Bronchial epithelial cell (primary cell): Measurements from ENCODE around the gene MXRA8. TPM values are rescaled to one million over a fixed set of nuclear protein-coding genes. Genes with fewer than 3 reads are reported as not detected.

Experiments used
- DNase-seq: peaks from one replicate; pipeline ENCODE4 v3.0.0-alpha.2; 2010; ENCODE audit warnings: low read depth
- FAIRE-seq: peaks from 2 replicates; lab custom pipeline; 2011; peaks lifted over from hg19 to GRCh38; lab: Jason Lieb, UNC
- H3K27me3 ChIP-seq: 2 replicates; pipeline ENCODE4 v1.5.1; 2011; ENCODE audit warnings: low read length; ENCODE audit not compliant: control insufficient read depth, insufficient read depth
- H3K36me3 ChIP-seq: 2 replicates; pipeline ENCODE4 v1.5.1; 2011; ENCODE audit warnings: low read length; ENCODE audit not compliant: control insufficient read depth, insufficient read depth
- H3K4me3 ChIP-seq: 2 replicates; pipeline ENCODE4 v1.5.1; 2011; ENCODE audit warnings: mild to moderate bottlenecking, low read depth, low read length, control low read depth
- total RNA-seq: library from RNA; depleted of rRNA; stranded (reverse); fragments of >200 nt; gene quantifications from 2 replicates; pipeline ENCODE4 v1.2.1, GENCODE V29; 2014
- TF ChIP-seq, protein P1 (sequence below): IDR thresholded peaks from 2 replicates; pipeline ENCODE4 v1.5.1; 2011; ENCODE audit warnings: mild to moderate bottlenecking, moderate library complexity, low read length, control low read depth, inconsistent platforms; ENCODE audit not compliant: insufficient read depth, severe bottlenecking

Gene MXRA8
- total RNA-seq, 1 donor from 2014 or later = 5.0 TPM

DNA sequence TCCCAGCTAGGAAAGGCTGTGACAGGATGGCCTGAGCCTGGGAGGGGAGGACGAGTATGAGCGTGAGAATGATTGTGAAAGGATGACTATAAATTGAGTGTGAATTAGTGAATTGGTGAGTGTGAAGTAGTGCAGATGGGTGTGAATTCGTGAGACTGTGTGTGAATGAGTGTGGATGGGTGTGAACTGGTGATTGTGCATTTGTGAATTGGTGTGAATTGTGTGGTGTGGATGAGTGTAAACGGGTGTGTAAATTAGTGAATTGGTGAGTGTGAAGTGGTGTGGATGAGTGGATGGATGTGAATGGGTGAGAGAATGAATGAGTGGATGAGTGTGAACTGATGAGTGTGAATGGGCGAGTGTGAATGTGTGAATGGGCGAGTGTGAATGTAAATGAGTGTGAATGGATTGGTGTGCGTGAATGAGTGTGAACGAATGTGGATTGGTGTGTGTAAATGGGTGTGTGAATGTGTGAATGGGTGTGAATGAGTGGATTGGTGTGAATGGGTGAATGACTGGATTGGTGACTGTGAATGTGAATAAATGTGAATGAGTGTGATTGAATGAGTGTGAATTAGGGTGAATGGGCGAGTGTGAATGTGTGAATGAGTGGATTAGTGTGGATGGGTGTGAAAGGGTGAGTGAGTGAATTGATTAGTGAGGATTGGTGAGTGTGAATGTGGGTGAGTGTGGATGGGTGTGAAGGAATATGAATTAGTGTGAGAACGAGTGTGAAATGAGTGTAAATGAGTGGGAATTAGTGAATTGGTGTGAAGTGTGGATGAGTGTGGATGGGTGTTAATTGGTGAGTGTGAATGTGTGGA lies 7.7 kb upstream of the MXRA8 start:
- TF ChIP-seq, protein P1, sequence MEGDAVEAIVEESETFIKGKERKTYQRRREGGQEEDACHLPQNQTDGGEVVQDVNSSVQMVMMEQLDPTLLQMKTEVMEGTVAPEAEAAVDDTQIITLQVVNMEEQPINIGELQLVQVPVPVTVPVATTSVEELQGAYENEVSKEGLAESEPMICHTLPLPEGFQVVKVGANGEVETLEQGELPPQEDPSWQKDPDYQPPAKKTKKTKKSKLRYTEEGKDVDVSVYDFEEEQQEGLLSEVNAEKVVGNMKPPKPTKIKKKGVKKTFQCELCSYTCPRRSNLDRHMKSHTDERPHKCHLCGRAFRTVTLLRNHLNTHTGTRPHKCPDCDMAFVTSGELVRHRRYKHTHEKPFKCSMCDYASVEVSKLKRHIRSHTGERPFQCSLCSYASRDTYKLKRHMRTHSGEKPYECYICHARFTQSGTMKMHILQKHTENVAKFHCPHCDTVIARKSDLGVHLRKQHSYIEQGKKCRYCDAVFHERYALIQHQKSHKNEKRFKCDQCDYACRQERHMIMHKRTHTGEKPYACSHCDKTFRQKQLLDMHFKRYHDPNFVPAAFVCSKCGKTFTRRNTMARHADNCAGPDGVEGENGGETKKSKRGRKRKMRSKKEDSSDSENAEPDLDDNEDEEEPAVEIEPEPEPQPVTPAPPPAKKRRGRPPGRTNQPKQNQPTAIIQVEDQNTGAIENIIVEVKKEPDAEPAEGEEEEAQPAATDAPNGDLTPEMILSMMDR = no peak
- Histone ChIP-seq H3K36me3 (no peaks in the 10 kb centered on the region), H3K27me3 (no peaks in the 10 kb centered on the region), H3K4me3 (no peak overlapping the region)
- FAIRE-seq (no peak), DNase-seq (no peak)

DNA sequence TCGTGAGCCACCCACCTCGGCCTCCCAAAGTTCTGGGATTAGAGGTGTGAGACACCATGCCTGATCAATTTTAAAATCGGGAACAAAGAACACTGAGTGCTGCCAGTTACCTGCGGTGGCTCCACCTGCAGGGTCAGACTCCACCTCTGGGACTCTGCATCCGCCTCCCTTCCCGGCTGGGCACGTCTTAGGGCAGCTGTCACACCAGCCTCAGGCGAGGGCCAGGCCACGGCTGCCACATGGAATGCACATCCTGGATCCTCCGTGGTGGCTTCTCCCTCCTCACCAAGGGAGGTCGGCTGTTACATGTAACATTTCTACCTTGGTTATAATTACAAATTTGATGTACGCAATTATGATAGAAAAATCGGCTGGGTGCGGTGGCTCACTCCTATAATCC lies 5.9 kb upstream of the MXRA8 start:
- DNase-seq (no peak), FAIRE-seq (no peak)
- TF ChIP-seq, protein P1 = no peak
- Histone ChIP-seq H3K36me3 (no peaks in the 10 kb centered on the region), H3K4me3 (no peak overlapping the region), H3K27me3 (no peaks in the 10 kb centered on the region)

DNA sequence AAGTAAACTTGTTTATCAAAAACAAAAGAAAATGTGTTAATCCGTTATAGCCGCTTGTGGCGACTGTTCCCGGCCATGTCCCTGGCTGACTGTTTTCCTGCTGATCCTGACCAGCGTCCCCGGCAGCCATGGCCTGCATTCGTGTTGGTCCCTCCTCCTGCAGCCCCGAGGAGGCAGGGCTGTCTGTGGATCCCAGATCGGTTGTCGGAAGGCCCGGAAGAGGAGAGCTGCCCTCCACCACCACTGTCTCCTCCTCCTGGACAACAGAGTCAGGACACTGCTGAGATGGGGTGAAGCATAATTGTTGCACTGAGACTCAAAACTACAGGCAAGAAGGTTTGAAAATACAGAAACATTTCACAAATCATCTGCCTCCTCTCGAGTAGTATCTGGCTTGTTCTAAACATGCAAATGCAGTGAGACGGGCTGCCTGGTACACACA lies 3.6 kb upstream of the MXRA8 start:
- H3K27me3 ChIP-seq = no peaks in the 10 kb centered on the region
- TF ChIP-seq, protein P1 = no peak
- no peak overlapping the region for H3K4me3 ChIP-seq
- H3K36me3 ChIP-seq = no peaks in the 10 kb centered on the region
- DNase-seq (no peak), FAIRE-seq (no peak)

DNA sequence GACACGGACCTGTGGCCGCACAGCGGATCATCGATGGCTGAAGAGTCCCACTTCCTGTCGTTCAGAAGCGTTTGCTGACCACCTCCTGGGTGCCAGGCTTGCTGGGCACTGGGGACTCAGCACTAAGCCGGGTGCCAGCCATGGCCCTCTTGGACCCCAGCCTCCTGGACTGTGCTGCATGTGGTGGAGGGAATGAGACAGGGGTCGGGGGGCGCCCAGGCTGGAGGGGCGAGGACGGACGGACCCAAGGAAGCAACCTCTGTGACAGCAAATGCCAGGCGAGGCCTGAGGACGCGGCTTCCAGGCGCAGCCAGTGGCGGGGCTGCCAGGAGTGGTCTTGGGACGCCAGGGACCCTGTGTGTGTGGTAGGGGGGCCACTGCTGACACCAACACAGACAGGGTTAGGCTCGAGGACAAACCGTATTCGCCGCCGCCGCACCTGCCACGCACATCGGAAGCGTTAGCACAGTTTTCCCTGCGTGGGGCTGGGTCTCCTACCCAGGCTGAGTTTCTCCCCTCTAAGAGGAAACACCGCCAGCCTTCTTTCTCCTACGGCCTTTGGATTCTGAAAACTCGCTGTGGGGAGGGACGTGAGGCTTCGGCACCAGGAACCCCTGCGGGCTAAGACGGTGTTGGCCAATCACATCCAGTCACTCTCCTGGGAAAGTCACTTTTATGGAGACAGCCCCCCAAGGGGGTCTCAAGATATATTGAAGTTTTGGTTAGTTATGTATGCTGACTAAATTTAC lies 3.1 kb upstream of the MXRA8 start:
- no peak for FAIRE-seq
- Histone ChIP-seq H3K4me3 (no peak overlapping the region), H3K27me3 (no peaks in the 10 kb centered on the region), H3K36me3 (no peaks in the 10 kb centered on the region)
- TF ChIP-seq, protein P1 = no peak
- no peak for DNase-seq

DNA sequence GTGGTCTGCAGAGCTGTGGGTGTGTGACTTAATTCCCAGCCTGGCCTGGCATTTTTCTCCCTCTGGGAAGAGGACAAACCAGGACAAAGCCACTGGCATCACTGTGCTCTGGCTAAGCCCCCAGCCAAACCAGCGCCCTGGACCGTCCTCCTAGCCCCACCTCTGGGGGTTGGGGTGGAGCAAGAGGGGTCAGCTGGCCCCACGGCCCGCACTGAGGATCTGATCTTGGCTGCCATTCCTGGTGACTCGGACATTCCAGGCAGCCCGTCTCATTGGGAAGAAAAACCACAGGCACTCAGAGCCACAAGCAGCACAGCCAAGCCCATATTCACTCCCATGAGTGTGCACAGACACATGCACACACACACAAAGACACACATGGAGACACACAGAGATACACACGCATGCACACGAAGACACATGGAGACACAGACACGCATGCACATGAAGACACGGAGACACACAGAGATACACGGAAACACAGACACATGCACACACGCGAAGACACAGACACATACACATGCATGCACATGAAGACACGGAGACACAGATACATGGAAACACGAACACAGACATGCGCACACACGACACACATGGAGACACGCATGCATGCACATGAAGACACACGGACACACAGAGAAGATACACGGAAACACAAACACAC lies 2.3 kb upstream of the MXRA8 start:
- H3K36me3 ChIP-seq = no peaks in the 10 kb centered on the region
- no peak overlapping the region for H3K4me3 ChIP-seq
- no peaks in the 10 kb centered on the region for H3K27me3 ChIP-seq
- DNase-seq = peak; percentile 66
- TF ChIP-seq, protein P1 = no peak
- FAIRE-seq = peak; percentile 97
